ENCODE data around the gene SERTAD4.

SERTAD4 gene

DNA sequence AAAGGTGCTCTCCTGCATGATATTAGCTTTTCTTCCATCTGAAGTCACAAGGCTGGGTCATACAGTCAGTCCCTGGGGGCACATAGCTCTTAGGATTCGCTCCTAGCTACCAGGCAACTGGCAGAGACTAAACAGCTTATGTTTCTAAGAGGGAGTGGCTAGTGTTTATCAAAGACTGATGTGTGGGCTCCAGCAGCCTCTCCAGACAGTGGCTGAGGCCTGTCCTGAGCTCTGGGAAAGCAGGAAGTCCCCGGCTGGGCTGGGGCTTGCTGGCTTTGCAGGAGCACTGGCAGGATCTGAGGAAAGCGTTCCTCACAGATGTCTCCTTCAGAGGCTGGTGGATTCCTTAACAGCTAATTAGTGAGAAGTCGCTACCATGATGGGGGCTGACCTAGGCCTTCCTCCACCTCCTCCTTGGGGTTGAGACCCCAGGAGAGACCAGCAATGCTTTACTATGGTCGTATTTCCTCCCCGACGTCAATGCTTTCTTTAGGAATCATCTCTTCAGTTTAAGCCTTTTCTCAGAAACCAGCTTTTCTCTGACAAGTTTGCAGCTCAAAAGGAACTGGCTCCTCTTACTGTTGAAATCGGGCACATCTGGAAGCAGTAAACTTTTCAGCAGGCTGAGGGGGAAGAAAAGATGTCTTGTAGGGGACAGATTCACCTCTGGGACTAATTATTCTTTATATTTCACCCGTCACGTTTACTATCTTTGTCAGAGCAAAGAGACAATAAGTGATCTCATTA, 62.6 kb downstream of the SERTAD4 start:
- DNase-seq (ENCODE audit: extremely low spot score, insufficient read length, low read depth) = no peak
- FAIRE-seq = no peak
